Esophagus muscularis mucosa (tissue), 4 donors: ENCODE results near the gene DAPK1. TPM values are rescaled to one million over a fixed set of nuclear protein-coding genes. Genes with fewer than 3 reads are reported as not detected.
A peak's percentile ranks its signal among the peaks of the same experiment; 100 is the strongest.

ENCODE experiments used
- DNase-seq: peaks from one replicate; pipeline ENCODE4 v3.0.0-alpha.2; 2017; ENCODE audit errors: extremely low spot score
- H3K27ac ChIP-seq, 4 donors: fragments of 200-600 bp; sonication (generic); replicated peaks in 1 of 4; 1 replicate in 3 of 4; 2 replicates in 1 of 4; pipeline ENCODE4 v1.5.1; 2016 to 2019; ENCODE audit warnings: mild to moderate bottlenecking in 1 of 4
- H3K27me3 ChIP-seq, 4 donors: fragments of 200-600 bp; sonication (generic); one replicate each; pipeline versions ENCODE4 v1.5.1 to v1.6.0; 2016 to 2019
- H3K36me3 ChIP-seq, 4 donors: fragments of 200-600 bp; sonication (generic); one replicate each; pipeline ENCODE4 v1.5.1; 2016 to 2019
- H3K4me1 ChIP-seq, 4 donors: fragments of 200-600 bp; sonication (generic); one replicate each; pipeline ENCODE4 v1.5.1; 2016 to 2019
- H3K4me3 ChIP-seq, 4 donors: fragments of 200-600 bp; sonication (generic); 1 replicate in 2 of 4; 2 replicates in 2 of 4; pipeline ENCODE4 v1.5.1; 2016 to 2019; ENCODE audit warnings: mild to moderate bottlenecking in 4 of 4, moderate library complexity in 1 of 4
- H3K9me3 ChIP-seq, 4 donors: fragments of 200-600 bp; sonication (generic); 1 replicate in 3 of 4; 2 replicates in 1 of 4; pipeline ENCODE4 v1.5.1; 2016 to 2019
- CTCF ChIP-seq, 3 experiments: fragments of 200-600 bp in 2 of 3; fragments of 450-650 bp in 1 of 3; sonication (generic) in 2 of 3; IDR thresholded peaks; one replicate each; pipeline ENCODE4 v1.5.1; 2017 to 2019; ENCODE audit warnings: antibody characterized with exemption in 3 of 3, mild to moderate bottlenecking in 2 of 3, moderate library complexity in 1 of 3
- EP300 ChIP-seq: sonication (generic); formaldehyde crosslinking; IDR thresholded peaks from one replicate; pipeline ENCODE4 v1.6.1; 2017; ENCODE audit warnings: antibody characterized with exemption
- POLR2A ChIP-seq: fragments of 450-650 bp; IDR thresholded peaks from one replicate; pipeline ENCODE4 v1.6.1; 2017; ENCODE audit warnings: antibody characterized with exemption, moderate library complexity, mild to moderate bottlenecking, low read depth
- POLR2AphosphoS5 ChIP-seq, 2 donors: sonication (generic); formaldehyde crosslinking; IDR thresholded peaks; one replicate each; pipeline ENCODE4 v1.6.1; 2017; ENCODE audit warnings: antibody characterized with exemption in 2 of 2
- WGBS: methylation state at CpG from one replicate; pipeline ENCODE4 v1.1.5; 2018; 5-methylcytosine and 5-hydroxymethylcytosine counted together
- intact Hi-C: fragments of 100-400 bp; cut with DNase I; formaldehyde crosslinking; loops from one replicate; pipeline ENCODE4 v1.15.1; 2023
- total RNA-seq, 4 donors: library from RNA; depleted of rRNA; stranded (reverse); fragments of >200 nt; gene quantifications; one replicate each; pipeline versions ENCODE4 v1.1.0 to v1.2.1, GENCODE V29; 2016

Gene DAPK1
- total RNA-seq, 4 donors from 2014 or later, result 51.7 to 96.8 (median 80.7) TPM

- no peaks in the 10 kb centered on the region for H3K9me3 ChIP-seq
- TF ChIP-seq CTCF (IDR thresholded peaks at IDR 0.05) (no peak), EP300 (no peak), POLR2A (no peak), POLR2AphosphoS5 (IDR thresholded peaks at IDR 0.05) (no peak)
- H3K36me3 ChIP-seq, result peaks cover 0 to 21% (median 10%) of the 10 kb centered on the region in 4 donors
- H3K27me3 ChIP-seq, result no peaks in the 10 kb centered on the region
- H3K27ac ChIP-seq, result peak overlapping the region in 1 of 4 donors; percentile 48
- intact Hi-C loops, result no loop called here
- no peak overlapping the region for H3K4me3 ChIP-seq
- 84% methylated on average over 13 of the region's 14 CpGs for WGBS
- DNase-seq, result peak; percentile 68
- H3K4me1 ChIP-seq, result peaks cover 4 to 39% (median 31%) of the 10 kb centered on the region in 4 donors
These were observed 178.3 kb downstream of the DAPK1 start for GRCh38 chr9:87675906-87676515.

GRCh38 chr9:87676976-87677775 lies 179.5 kb downstream of the DAPK1 start:
- H3K9me3 ChIP-seq, result no peaks in the 10 kb centered on the region
- intact Hi-C loops, result no loop called here
- 60% methylated on average over 13 of the region's 14 CpGs for WGBS
- TF ChIP-seq CTCF (IDR thresholded peaks at IDR 0.05), result no peak
- TF ChIP-seq EP300, result no peak
- TF ChIP-seq POLR2AphosphoS5 (IDR thresholded peaks at IDR 0.05), result peak; percentile 31 to 41
- TF ChIP-seq POLR2A, result no peak
- H3K27me3 ChIP-seq, result no peaks in the 10 kb centered on the region
- peaks cover 4 to 39% (median 31%) of the 10 kb centered on the region in 4 donors for H3K4me1 ChIP-seq
- peak; percentile 91 for DNase-seq
- peak overlapping the region in 2 of 4 donors; percentile 3 to 48 for H3K27ac ChIP-seq
- H3K4me3 ChIP-seq, result no peak overlapping the region
- peaks cover 0 to 24% (median 19%) of the 10 kb centered on the region in 4 donors for H3K36me3 ChIP-seq

GRCh38 chr9:87677776-87678587 lies 180.3 kb downstream of the DAPK1 start:
- Histone ChIP-seq H3K27ac (no peak overlapping the region), H3K4me1 (peaks cover 4 to 39% (median 31%) of the 10 kb centered on the region in 4 donors), H3K9me3 (no peaks in the 10 kb centered on the region), H3K27me3 (no peaks in the 10 kb centered on the region), H3K36me3 (peaks cover 0 to 24% (median 18%) of the 10 kb centered on the region in 4 donors), H3K4me3 (no peak overlapping the region)
- intact Hi-C loops, result no loop called here
- TF ChIP-seq POLR2A (no peak), CTCF (IDR thresholded peaks at IDR 0.05) (no peak), POLR2AphosphoS5 (IDR thresholded peaks at IDR 0.05) (no peak), EP300 (no peak)
- WGBS, result 88% methylated on average over 17 of the region's 17 CpGs
- no peak for DNase-seq

GRCh38 chr9:87678650-87679355 lies 181.1 kb downstream of the DAPK1 start:
- H3K27me3 ChIP-seq, result no peaks in the 10 kb centered on the region
- intact Hi-C loops, result no loop called here
- no peak for TF ChIP-seq POLR2A
- no peak for TF ChIP-seq POLR2AphosphoS5 (IDR thresholded peaks at IDR 0.05)
- peak; percentile 72 to 83 (median 76) for TF ChIP-seq CTCF (IDR thresholded peaks at IDR 0.05)
- no peak for TF ChIP-seq EP300
- H3K9me3 ChIP-seq, result no peaks in the 10 kb centered on the region
- peaks cover 0 to 28% (median 17%) of the 10 kb centered on the region in 4 donors for H3K36me3 ChIP-seq
- H3K4me3 ChIP-seq, result no peak overlapping the region
- no peak overlapping the region for H3K27ac ChIP-seq
- WGBS, result 77% methylated on average over 7 of the region's 9 CpGs
- H3K4me1 ChIP-seq, result peaks cover 4 to 39% (median 31%) of the 10 kb centered on the region in 4 donors
- peak; percentile 92 for DNase-seq
